Jurkat, Clone E6-1 (cell line): Measurements from ENCODE around the gene CIRBP.
"Not testable (repeated sequence)": the region's sequence is repeated elsewhere in the genome, so short reads cannot be mapped to it uniquely, and the experiment has no call there.

ENCODE experiments used
- DNase-seq: peaks from one replicate; pipeline ENCODE4 v3.0.0-alpha.2; 2011; ENCODE audit warnings: low read depth, low spot score
- H3K4me3 ChIP-seq: 2 replicates; pipeline ENCODE4 v1.5.1; 2011; ENCODE audit warnings: mild to moderate bottlenecking, low read length, control low read depth, moderate library complexity

Gene CIRBP

DNA sequence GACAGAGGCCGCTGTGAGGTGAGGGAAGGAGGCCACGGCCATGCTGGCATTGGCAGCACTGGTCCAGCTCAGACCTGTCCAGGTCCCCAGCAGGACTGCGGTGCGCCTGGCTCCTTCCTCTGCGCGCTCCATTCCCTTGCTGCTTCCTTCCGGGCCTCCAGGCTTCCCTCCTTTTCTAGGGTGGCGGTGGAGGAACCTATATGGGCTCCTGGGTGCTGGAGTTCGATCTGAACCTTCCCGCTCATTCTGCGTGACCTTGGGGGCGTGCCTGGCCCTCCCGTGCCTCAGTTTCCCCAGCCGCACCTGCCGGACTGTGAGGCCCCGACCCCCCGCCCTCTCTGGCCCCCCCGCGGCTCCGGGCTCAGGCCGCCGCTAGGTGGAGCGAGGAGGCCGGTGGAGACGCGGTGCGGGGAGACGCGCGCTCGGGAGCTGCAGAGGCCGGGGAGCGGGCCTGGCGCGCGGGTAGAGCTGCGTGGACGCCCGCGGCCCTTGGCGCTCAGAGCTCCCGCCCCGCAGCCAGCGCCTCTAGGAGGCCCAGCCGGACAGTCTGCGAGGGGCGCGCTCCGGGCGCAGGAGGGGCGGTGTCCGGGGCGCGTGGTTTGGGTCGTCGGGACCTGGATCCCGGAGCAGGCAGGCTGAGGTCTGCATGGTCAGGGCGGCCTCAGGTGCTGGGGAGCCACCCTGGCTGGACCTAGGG, 46.5 kb downstream of the CIRBP start:
- H3K4me3 ChIP-seq = no peak overlapping the region
- DNase-seq = no peak

DNA sequence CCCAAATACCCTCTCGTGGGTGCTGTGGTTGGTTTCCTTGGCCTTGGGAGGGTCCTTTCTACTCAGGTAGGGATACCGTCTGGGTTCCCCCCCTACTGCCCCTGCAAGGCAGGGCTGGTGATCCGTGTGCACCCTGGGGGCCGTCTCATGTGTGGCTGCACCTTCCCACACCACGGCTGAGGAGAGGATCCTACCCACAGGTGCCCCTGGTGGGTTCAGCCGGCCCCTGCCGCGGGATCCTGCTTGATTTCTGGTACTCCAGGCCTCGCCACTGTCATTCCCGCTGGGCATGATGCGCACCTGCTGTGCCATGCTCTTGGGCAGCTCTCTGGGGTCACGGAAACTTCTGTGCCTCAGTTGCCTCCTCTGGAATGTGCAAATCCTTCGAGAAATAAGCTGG, 47.3 kb downstream of the CIRBP start:
- no peak overlapping the region for H3K4me3 ChIP-seq
- no peak for DNase-seq

DNA sequence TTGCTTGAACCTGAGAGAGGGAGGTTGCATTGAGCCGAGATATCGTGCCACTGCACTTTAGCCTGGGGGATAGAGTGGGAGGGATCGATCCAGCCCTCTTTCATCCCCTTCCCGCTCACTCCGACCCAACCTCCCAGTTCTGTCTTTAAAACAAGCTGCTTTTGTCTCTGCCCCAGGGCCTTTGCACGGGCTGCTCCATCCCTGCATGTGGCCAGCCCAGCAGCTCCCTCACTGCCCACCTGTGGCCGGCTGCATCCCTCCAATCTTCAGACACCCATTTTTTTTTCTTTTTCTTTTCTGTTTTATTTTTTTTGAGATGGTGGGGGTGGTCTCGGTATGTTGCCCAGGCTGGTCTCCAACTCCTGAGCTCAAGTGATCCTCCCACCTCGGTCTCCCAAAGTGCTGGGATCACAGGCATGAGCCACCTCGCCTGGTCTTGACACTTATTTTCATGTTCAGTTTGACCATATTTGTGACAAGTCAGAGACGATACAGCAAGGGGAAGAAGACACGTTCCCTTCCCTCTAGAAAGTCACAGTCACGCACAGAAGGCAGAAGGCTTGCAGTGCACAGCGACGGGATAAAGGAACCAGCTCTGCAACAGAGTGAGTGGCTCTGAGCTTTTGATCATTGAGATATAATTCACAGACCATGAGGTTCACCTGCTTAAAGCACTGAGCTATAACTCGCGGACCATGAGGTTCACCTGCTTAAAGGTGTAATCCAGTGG, 48.3 kb downstream of the CIRBP start:
- DNase-seq = no peak
- no peak overlapping the region for H3K4me3 ChIP-seq

GRCh38 chr19:1318678-1319471, 49.7 kb downstream of the CIRBP start:
- DNase-seq = no peak
- H3K4me3 ChIP-seq = no peak overlapping the region

- H3K4me3 ChIP-seq, DNase-seq: not testable (repeated sequence)
Measured at GRCh38 chr19:1320282-1320650, 51.1 kb downstream of the CIRBP start.

DNA sequence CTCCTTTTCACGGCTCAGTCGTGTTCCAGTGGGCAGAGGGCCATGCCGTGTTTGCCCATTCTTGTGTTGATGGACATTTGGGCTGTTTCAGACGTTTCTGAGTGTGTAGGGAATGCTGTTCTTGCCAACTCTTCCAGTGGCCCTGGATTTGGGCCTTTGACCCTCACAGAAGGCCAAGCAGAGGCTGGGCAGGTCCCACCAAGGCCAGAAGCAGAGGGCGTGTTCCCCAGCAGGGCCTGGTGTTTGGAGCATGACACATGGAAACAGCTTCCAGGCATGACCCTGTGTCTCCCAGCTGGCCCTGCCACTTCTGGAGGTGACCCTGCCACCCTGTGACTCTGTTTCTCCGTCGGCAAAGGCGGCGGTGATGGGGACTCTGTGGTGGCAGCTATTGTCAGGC, 52.4 kb downstream of the CIRBP start:
- DNase-seq = no peak
- no peak overlapping the region for H3K4me3 ChIP-seq

DNA sequence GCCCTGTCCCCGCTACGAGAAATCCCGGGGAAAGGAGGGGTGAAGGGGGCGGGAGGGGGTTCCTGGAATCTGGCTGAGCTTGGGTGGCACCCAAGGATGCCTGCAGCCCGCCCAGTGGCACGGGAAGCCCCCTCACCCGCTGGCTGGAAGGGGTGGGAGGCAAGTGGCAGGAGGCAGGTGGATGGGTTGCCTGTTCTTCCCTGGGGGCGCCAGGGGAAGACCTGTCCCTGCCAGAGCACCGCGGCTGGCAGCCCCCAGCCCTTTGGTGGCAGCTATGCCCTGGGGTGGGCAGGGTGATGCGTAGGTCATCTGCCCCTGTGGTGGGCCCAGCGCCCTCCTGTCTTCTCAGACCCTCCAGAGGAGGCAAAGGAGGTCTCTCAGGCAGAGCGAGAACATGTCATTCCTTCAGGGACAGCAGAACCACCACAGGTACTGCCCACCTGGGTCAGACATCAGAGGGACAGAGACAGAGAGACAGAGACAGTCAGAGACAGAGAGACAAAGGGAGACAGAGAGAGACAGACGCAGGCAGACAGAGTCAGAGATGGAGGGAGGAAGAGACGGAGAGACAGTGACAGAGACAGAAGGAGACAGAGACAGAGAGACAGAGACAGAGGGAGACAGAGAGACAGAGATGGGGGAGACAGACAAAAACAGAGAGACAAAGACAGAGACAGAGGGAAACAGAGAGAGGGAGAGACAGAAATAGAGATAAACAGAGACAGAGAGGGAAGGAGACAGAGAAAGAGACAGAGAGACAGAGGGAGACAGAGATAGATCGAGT, 53.3 kb downstream of the CIRBP start:
- H3K4me3 ChIP-seq = no peak overlapping the region
- DNase-seq = no peak

DNA sequence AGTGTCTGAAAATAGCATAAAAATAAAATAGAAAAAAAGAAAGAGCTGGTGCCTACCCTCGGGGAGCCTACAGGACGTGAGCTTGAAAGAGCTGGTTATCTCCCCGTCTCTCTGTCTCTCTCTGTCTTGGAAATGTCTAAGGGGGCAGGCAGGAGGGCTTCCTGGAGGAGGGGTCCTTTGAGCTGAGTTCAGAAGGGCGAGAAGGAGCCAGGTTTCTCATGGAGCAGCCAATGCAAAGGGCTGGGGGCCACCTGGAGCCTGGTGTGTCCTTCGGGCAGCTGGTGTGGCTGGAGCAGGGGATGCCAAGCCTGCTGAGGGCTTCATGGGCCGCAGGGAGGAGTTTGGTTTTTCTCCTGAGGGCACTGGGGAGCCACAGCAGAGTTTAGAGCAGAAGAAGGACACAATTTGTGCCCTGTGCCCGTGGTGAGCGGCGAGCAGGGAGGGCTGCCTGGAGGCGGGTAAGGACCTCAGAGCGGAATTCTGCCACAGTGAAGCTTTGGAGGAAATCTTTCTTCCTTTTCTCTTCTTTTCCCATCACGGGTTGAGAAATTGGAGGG, 55.2 kb downstream of the CIRBP start:
- no peak for DNase-seq
- H3K4me3 ChIP-seq = no peak overlapping the region
